Forelimb muscle (tissue), 1 donor: ENCODE measurements around the gene PEAK3. TPM values are rescaled to one million over a fixed set of nuclear protein-coding genes. Genes with fewer than 3 reads are reported as not detected.

Experiments
- DNase-seq: peaks from one replicate; pipeline ENCODE4 v3.0.0-alpha.2; 2013; ENCODE audit warnings: low read depth
- polyA plus RNA-seq: library from polyadenylated mRNA; unstranded; fragments of 120-200 nt; gene quantifications from one replicate; pipeline ENCODE4 v1.2.1, GENCODE V29; 2013; ENCODE audit not compliant: insufficient read length

Gene PEAK3
- polyA plus RNA-seq, 1 donor = 0.05 TPM

DNA sequence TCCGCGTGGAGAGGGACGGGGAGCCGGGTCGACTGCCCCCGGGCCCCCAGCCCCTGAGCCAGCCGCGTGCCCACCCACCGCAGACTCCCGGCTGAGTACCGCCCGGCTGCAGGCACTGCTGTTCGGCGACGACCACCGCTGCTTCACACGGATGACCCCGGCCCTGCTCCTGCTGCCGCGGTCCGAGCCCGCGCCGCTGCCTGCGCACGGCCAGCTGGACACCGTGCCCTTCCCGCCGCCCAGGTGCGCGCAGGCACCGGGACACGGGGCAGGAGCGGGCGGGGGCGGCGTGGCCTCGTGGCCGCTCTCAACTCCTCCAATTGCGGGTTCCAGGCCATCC is 31.2 kb downstream of the PEAK3 start:
- no peak for DNase-seq

DNA sequence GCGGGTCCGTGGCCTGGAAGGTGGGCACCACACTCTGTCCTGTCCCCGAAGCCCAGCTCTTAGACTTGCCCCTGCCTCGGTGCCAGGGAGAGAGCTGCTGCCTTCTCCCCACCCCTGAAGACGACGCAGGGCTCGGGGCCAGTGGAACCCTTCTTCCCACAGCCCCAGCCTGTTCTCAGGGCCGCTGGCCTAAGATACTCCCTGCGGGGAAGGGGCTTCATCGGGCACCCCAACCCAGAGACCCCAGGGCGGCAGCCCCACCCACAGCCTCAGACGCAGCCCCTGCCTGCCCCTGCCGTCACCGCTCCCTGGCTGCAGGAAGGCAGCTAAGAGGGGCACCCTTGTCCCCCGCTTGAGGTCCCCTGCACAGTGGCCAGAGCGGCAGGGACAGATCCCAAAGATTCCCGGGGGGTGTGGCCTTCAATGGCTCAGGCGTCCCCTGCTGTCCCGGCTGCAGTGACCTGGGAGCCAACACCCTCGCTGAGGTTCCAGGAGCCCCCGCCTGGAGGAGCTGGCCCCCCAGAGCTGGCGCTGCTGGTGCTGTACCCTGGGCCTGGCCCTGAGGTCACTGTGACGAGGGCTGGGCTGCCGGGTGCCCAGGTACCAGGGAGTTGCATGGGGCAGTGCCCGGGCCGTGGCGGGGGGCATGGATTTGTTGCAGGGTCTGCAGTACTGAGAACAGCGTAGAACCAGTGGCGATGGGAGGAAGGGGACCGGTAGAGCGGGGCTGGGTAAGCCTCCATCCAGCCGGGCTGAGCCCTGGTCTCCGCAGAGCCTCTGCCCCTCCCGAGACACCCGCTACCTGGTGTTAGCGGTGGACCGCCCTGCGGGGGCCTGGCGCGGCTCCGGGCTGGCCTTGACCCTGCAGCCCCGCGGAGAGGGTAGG is 31.9 kb downstream of the PEAK3 start:
- DNase-seq = no peak

- no peak for DNase-seq
Measured at GRCh38 chr19:2249010-2249866, 32.7 kb downstream of the PEAK3 start, which contains the start of gene AMH. AMH (plus strand) TSS chr19:2249323; CDS start chr19:2249333, 10 bp downstream.

DNA sequence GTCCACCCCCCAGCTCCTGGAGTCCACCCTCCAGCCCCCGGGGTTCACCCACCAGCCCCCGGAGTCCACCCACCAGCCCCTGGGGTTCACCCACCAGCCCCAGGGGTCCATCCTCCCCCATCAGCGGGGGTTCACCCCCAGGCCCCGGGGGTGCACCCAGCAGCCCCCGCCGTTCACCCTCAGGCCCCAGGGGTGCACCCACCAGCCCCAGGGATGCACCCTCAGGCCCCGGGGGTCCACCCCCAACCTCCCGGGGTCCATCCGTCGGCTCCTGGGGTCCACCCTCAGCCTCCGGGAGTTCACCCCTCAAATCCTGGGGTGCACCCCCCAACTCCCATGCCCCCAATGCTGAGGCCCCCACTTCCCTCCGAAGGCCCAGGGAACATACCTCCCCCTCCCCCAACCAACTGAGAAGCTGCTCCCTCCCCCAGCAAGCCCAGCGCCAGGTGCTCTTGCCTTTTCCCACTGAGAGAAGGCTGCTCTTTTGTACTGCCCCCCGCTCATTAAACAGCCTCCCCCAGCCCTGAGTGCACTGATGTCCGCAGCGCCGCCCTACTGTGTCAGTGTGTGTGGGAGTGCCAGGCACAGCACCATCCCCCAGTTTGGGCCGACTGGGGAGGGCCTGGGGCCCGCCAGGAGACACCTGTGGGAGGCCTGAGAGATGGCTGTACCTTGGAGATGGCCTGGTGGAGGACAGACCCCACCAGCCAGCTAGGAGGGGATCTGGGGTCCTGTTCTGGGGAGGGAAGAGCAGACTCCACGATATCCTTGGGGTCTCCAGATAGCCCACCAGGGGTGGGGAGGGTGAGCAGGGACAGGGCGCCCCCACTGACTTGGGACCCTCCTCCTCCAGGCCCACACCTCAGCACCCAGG is 33.6 kb downstream of the PEAK3 start:
- DNase-seq = no peak

DNA sequence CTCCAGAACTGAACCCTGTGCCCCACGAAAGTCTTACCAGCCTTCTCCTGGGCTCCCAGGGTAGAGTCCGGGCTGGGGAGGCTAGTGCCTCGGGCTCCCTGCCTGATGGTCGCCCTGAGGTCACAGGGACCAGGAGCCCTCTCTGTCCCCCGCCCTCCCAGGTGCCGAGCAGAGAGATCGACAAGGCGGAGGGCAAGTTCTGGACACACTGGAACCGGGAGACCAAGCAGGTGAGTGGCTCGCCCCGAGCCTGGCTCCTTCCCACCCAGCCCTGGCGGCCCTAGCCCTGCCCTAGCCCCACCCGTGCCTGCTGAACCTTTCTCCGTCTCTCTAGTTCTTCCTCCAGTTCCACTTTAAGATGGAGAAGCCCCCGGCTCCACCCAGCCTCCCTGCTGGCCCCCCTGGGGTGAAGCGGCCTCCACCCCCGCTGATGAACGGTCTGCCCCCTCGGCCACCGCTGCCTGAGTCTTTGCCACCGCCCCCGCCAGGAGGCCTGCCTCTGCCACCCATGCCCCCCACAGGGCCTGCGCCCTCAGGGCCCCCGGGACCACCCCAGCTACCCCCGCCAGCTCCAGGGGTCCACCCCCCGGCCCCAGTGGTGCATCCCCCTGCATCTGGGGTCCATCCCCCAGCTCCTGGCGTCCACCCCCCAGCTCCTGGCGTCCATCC is 34.4 kb downstream of the PEAK3 start:
- DNase-seq = no peak

DNA sequence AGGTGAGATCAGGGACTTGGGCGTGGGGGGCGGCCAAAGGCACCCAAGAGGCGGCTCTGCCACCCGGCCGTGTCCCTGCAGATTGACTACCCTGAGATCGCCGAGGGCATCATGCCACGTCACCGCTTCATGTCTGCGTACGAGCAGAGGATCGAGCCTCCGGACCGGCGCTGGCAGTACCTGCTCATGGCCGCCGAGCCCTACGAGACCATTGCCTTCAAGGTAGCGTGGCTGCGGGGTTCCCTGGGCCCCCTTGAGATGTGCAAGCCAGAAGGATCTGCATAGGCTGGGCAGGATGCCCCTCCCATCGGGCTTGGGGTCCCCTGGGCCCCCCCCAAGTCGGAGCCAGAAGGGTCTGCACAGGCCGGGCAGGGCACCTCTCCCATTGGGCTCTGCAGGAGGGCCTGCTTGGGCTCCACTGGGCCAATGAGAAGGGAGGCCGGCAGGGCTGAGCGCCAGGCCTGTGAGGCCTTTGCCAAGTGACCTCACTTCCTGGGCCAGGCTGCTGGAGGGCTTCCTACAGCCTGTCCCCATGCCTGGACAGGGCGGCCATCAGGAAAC is 35.1 kb downstream of the PEAK3 start:
- no peak for DNase-seq

DNA sequence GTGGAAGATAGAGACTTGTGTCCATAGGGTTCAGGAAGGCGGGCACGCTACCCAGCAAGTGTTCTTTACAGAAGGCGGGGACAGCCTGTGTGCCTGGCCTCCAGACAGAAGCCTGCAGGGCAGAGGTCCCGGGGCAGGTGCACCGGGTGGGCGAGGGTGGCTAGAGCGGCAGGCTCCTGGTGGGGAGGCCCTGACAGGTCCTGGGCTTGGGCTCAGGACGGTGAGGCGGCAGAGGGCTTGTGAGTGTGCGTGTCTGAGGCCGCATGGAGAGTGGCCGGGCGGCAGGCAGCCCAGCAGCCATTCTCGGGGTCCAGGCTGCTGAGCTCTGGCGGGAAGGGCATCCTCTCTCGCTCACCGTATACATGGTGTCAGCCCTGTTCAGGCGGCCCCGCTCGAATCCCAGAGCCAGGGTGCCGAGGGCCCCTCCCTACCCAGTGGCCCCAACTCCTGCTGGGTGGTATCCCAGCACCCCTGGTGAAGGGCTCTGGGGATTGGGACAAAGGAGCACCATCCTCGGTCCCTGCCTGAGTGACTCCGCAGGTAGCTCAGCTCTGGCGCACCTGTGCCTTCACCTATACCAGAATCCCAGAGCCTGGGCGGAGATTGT is 35.9 kb downstream of the PEAK3 start:
- no peak for DNase-seq

- DNase-seq = no peak
Measured at GRCh38 chr19:2245273-2245672, 36.7 kb downstream of the PEAK3 start.

- DNase-seq = no peak
Measured at GRCh38 chr19:2244486-2244885, 37.5 kb downstream of the PEAK3 start.

DNA sequence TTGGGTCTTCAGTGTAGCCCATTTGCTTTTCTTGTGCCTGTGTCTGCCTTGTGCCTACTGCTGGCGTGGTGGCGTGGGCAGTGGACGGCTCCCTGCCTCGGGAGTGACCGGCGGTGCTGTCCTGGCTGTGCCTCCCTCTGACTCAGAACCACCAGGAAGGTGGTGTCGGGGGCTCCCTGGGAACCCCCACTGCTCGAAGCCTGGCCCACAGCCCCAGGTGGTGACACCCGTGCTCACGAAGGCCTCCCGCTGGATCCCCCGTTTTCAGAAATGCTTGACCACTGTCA is 37.9 kb downstream of the PEAK3 start:
- no peak for DNase-seq

DNA sequence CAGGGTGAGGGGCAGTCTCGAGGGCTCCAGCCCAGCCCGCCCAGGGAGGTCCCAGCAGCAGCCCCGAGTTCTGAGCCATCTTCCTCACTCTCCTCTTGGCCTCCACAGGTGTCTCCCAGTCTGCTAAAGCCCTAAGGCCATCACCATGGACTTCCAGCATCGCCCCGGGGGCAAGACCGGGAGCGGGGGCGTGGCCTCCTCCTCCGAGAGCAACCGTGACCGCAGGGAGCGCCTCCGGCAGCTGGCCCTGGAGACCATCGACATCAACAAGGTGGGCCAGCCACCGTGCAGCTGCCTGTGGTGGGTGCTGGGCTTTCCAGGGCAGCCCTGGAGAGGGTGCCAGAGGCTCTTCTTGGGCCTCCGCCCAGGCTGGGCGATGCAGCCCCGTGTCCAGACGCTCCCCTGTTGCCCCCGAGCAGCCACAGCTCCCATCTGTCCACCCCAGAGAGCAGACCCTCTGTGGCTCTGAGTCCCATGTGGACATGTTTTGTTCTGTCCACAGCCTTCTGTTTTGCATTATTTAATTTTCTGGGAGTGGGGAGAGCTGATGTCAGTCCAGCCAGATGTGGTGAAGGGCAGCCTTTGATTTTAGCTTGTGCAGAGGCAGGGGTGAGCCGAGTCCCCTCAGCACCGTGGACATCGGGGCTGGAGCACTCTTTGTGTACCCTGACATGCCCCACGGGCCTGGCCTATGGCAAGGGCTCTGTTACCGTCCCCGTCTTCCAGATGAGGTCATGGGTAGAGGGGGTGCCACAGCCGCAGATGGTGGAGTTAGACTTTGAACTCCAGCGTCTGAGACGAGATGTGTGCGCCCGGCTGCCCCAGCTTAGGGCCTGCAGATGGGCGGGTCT is 38.5 kb downstream of the PEAK3 start:
- DNase-seq = no peak

- DNase-seq = no peak
Measured at GRCh38 chr19:2242816-2243215, 39.2 kb downstream of the PEAK3 start.

GRCh38 chr19:2242092-2242537 is 39.9 kb downstream of the PEAK3 start:
- DNase-seq = no peak

DNA sequence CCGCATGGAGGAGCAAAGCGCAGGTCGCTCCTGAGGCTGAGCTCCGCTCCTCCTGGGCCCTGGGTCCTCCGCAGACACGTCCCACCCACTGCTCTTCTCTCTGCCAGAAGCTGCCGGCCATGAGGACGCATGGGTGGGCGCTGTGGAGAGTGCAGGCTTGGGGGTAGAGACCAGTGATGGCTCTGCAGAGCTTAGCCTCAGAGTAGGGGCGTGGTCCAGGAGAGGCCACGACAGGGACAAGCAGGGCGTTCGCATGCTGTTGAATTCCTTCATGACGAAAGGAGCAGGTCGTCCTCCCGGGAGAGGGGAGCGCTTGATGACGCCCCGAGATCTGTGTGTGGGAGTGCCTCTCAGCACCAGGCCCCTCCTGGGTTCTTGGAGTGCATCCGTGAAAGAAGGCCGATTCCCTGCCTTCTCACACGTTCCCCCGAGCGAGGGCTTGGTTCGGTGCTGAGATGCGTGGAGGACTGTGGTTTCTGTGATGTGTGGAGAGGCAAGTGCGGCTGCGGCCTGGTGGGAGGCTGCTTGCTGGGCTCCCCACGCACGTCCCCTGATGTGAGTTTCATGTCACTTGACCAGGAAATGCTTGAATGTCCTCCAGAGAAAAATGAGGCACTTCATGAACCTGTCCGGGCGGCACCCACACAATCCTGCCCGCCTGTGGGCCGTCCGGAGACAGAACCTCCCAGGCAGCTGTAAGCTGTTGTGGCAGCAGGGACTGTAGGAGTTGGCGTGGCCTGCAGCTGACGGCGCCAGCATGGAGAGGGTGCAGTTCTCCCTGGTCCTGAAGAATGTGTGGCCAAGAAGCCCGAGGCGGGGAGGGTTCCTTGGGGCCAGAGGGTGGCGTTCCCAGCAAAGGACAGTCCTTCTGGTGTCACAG is 40.9 kb downstream of the PEAK3 start:
- no peak for DNase-seq

DNA sequence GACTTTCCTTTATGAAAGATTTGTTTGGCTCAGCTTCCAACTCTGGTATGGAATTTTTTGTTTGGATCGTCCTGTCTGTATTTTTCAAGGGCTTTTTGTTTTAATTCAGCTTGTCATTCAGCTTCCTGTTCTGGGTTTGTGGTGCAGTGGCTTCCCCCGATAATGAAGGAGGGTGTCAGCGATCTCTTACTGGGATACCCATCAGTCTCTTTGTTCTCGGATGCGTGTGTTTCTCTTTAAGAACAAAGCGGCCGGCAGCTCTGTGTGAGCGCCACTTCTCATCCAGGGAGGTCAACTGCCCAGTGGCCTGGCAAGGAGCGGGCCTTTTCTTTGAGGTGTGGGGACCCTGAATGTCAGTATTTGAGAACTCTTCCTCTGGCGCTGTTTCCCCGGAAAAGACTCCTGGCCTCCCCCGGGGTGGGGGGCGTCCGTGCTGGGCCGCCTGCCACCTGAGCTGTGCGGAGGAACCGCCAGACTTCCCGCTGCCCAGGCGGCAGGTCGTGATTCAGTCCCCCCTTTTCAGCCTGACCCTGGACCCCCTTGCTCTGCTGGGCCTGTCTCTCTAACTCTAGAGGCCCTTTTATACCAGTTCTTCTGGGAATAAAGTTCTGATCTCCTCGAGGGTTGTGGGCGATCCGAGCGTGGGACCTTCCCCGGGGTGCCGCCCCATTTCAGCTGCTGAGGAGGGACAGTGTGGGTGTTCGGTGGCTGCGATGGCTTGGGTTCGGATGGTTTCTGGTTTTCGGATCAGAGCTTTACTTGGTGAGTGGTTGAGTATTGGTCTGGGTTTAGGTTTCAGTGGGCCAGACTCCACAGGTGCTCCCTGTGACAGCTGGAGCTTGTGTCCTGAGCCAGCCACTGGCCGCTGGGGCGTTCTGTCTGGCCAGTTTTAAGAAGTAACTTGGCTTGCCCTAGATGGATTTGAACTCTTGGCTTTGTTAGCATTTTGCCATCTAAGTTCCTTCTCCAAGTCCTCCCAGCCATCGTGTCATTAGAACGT is 41.9 kb downstream of the PEAK3 start:
- DNase-seq = no peak

- no peak for DNase-seq
Measured at GRCh38 chr19:2239173-2239572, 42.8 kb downstream of the PEAK3 start.

DNA sequence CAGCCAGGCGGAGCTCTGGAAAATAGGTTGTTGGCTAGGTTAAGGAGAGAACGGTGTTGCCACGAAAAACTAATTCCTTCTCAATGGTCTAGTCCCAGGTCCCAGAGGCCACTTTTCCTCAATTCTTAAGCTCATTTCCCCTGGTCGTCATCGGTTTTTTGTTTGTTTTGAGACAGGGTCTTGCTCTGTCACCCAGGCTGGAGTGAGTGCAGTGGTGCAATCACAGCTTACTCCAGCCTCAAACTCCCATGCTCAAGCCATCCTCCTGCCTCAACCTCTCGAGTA is 44.2 kb downstream of the PEAK3 start:
- no peak for DNase-seq
